Choroid plexus epithelial cell (primary cell): ENCODE results near the gene ZNF32.

Experiments
- DNase-seq: peaks from one replicate; pipeline ENCODE4 v3.0.0-alpha.2; 2010; ENCODE audit warnings: low read depth
- H3K4me3 ChIP-seq: 2 replicates; pipeline ENCODE4 v1.5.1; 2011; ENCODE audit warnings: low read depth, mild to moderate bottlenecking, control low read depth, low read length, moderate library complexity
- CTCF ChIP-seq: conservative IDR thresholded peaks from 2 replicates; pipeline ENCODE4 v1.5.1; 2011; ENCODE audit warnings: low read depth, mild to moderate bottlenecking, control low read depth, inconsistent platforms, low read length, moderate library complexity

The ZNF32 gene

DNA sequence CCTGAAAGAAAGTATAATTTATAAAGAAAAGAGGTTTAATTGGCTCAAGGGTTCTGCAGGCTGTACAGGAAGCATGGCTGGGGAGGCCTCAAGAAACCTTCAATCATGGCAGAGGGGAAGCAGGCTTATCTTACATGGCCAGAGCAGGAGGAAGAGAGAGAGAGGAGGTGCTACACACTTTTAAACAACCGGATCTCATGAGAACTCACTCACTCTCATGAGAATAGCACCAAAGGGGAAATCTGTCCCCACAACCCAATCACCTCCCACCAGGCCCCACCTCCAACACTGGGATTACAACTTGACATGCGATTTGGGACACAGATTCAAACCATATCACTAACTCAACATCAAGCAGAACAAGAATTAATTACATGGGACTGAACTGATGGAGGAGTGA, 49.3 kb downstream of the ZNF32 start:
- DNase-seq: no peak
- TF ChIP-seq CTCF: no peak
- no peak overlapping the region for H3K4me3 ChIP-seq

GRCh38 chr10:43598446-43598845, 50.2 kb downstream of the ZNF32 start:
- DNase-seq: peak; percentile 78
- no peak overlapping the region for H3K4me3 ChIP-seq
- TF ChIP-seq CTCF: no peak

GRCh38 chr10:43596546-43596945, 52.1 kb downstream of the ZNF32 start:
- peak; percentile 33 for DNase-seq
- no peak overlapping the region for H3K4me3 ChIP-seq
- TF ChIP-seq CTCF: no peak

- no peak overlapping the region for H3K4me3 ChIP-seq
These were observed 52.9 kb downstream of the ZNF32 start for GRCh38 chr10:43595739-43596298.

GRCh38 chr10:43594944-43595589, 53.6 kb downstream of the ZNF32 start:
- DNase-seq: peak; percentile 76
- H3K4me3 ChIP-seq: peak overlapping the region; percentile 29
- no peak for TF ChIP-seq CTCF

More at GRCh38 chr10:43595739-43596298, 52.9 kb downstream of the ZNF32 start:
- no peak for TF ChIP-seq CTCF
- DNase-seq: peak; percentile 8
